ENCODE data around the gene SRPRA.

SRPRA gene

DNA sequence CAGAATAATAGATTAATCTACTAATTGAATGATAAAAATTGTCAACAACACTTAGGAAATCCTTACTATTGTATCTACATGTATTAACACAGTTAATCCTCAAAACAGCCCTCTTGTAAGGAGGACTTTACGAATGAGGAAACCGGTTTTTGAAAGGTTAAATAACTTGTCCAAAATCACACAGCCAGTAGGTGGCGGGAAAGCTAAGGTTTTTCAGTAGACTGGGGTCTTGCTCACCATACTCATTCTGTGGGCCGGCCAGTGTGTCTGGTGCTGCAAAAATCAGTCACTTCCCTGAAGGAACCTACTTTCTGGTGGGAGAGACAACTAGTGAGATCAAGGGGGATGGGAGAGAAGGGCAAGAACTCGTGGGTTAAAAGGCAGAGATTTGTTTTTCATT is 39.0 kb upstream of the SRPRA start:
- H3K36me3 ChIP-seq (ENCODE audit: insufficient read depth, low read length), result peaks cover 5% of the 10 kb centered on the region
- no peak overlapping the region for H3K9ac ChIP-seq (ENCODE audit: low read depth, low read length)
- no peak overlapping the region for H3K4me3 ChIP-seq (ENCODE audit: low read length)
- no peak overlapping the region for H3K4me2 ChIP-seq (ENCODE audit: low read length)
- no peaks in the 10 kb centered on the region for H3K9me3 ChIP-seq (replicated peaks; ENCODE audit: low read length)
- H3K4me1 ChIP-seq (ENCODE audit: control insufficient read depth, insufficient read depth, low read length), result peaks cover 18% of the 10 kb centered on the region
- H3K27me3 ChIP-seq (ENCODE audit: control insufficient read depth, insufficient read depth, low read length), result no peaks in the 10 kb centered on the region

- no peak overlapping the region for H3K9ac ChIP-seq (ENCODE audit: low read depth, low read length)
- H3K4me1 ChIP-seq (ENCODE audit: control insufficient read depth, insufficient read depth, low read length), result peaks cover 15% of the 10 kb centered on the region
- H3K36me3 ChIP-seq (ENCODE audit: insufficient read depth, low read length), result peaks cover 5% of the 10 kb centered on the region
- H3K4me2 ChIP-seq (ENCODE audit: low read length), result no peak overlapping the region
- no peak overlapping the region for H3K4me3 ChIP-seq (ENCODE audit: low read length)
- H3K9me3 ChIP-seq (replicated peaks; ENCODE audit: low read length), result no peaks in the 10 kb centered on the region
- no peaks in the 10 kb centered on the region for H3K27me3 ChIP-seq (ENCODE audit: control insufficient read depth, insufficient read depth, low read length)
Observed at GRCh38 chr11:126305699-126306098, 37.0 kb upstream of the SRPRA start.

- Histone ChIP-seq H3K9ac (ENCODE audit: low read depth, low read length) (peak overlapping the region; percentile 97), H3K36me3 (ENCODE audit: insufficient read depth, low read length) (no peaks in the 10 kb centered on the region), H3K4me1 (ENCODE audit: control insufficient read depth, insufficient read depth, low read length) (peaks cover 14% of the 10 kb centered on the region), H3K9me3 (replicated peaks; ENCODE audit: low read length) (no peaks in the 10 kb centered on the region), H3K27me3 (ENCODE audit: control insufficient read depth, insufficient read depth, low read length) (no peaks in the 10 kb centered on the region), H3K4me2 (ENCODE audit: low read length) (peak overlapping the region; percentile 90), H3K4me3 (ENCODE audit: low read length) (peak overlapping the region; percentile 91)
Observed at GRCh38 chr11:126304457-126305075, 35.9 kb upstream of the SRPRA start.

DNA sequence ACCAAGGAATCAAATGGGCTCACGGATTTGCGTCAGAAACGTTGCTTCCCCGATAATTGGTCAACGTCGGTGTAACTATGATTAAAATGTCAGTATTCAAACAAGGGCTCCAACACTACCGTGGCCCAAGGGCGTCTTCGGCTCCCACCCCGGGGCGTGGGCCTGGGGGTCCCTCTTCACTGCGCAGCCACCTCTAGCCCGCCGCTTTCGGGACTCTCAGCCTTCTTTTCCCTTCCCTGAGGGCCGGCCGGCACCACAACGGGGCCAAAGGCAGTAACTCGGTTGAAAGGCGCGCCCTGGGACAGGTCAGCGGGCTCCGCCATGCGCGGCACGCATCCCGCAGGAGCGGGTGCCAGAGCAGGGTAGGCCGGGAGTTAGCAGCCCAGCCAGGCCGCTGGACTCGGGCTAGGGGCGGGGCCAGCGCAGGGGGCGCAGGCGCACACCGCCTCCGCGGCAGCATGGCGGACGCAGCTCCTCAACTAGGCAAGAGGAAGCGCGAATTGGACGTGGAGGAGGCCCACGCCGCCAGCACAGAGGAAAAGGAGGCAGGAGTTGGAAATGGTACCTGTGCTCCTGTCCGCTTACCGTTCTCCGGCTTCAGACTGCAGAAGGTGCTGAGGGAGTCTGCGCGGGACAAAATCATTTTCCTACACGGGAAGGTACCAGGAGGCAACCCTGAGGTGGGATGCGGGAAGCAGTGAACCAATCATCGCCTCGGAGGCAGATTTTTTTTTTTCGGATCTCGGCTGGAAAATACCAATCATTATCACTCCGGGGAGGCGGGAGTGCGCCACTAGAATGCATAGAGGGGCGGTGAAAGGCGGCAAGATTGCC is 35.1 kb upstream of the SRPRA start, which contains the start of gene DCPS:
DCPS (plus strand) TSS at position 438 of the 834 bp plus-strand sequence; CDS start at position 459, 21 bp downstream.
- H3K36me3 ChIP-seq (ENCODE audit: insufficient read depth, low read length), result no peaks in the 10 kb centered on the region
- peak within 1 kb of the TSS; percentile 91 for H3K4me3 ChIP-seq (ENCODE audit: low read length)
- H3K4me1 ChIP-seq (ENCODE audit: control insufficient read depth, insufficient read depth, low read length), result peaks cover 14% of the 10 kb centered on the region
- H3K4me2 ChIP-seq (ENCODE audit: low read length), result peak within 1 kb of the TSS; percentile 90
- H3K9me3 ChIP-seq (replicated peaks; ENCODE audit: low read length), result no peaks in the 10 kb centered on the region
- peak within 1 kb of the TSS; percentile 97 for H3K9ac ChIP-seq (ENCODE audit: low read depth, low read length)
- H3K27me3 ChIP-seq (ENCODE audit: control insufficient read depth, insufficient read depth, low read length), result no peaks in the 10 kb centered on the region

- Histone ChIP-seq H3K36me3 (ENCODE audit: insufficient read depth, low read length) (peaks cover 22% of the 10 kb centered on the region), H3K4me3 (ENCODE audit: low read length) (no peak overlapping the region), H3K4me1 (ENCODE audit: control insufficient read depth, insufficient read depth, low read length) (no peaks in the 10 kb centered on the region), H3K27me3 (ENCODE audit: control insufficient read depth, insufficient read depth, low read length) (no peaks in the 10 kb centered on the region), H3K9me3 (replicated peaks; ENCODE audit: low read length) (no peaks in the 10 kb centered on the region), H3K9ac (ENCODE audit: low read depth, low read length) (no peak overlapping the region), H3K4me2 (ENCODE audit: low read length) (no peak overlapping the region)
Observed at GRCh38 chr11:126297004-126297403, 28.3 kb upstream of the SRPRA start.

GRCh38 chr11:126293726-126294125 is 25.0 kb upstream of the SRPRA start:
- no peaks in the 10 kb centered on the region for H3K9me3 ChIP-seq (replicated peaks; ENCODE audit: low read length)
- peaks cover 39% of the 10 kb centered on the region for H3K36me3 ChIP-seq (ENCODE audit: insufficient read depth, low read length)
- H3K9ac ChIP-seq (ENCODE audit: low read depth, low read length), result no peak overlapping the region

DNA sequence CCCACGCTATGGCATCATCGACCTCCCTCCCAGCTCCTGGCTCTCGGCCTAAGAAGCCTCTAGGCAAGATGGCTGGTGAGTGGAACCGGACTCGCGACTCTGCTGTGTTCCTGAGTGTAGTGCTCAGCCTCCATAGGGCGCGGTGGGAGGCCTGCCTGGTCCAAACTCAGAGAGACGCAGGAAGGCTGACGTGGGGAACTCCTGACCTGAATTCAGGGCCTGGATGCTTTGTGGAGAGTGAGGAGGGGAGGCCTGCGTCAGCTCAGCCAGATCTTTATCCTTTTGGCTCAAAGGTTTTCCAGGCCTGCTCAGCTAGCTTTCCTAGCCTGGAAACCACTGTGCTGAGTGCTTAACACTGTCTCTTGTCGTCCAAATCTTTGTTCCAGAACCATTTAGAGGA is 22.2 kb upstream of the SRPRA start:
- no peak overlapping the region for H3K9ac ChIP-seq (ENCODE audit: low read depth, low read length)
- no peak overlapping the region for H3K4me2 ChIP-seq (ENCODE audit: low read length)
- no peaks in the 10 kb centered on the region for H3K4me1 ChIP-seq (ENCODE audit: control insufficient read depth, insufficient read depth, low read length)
- H3K4me3 ChIP-seq (ENCODE audit: low read length), result no peak overlapping the region
- no peaks in the 10 kb centered on the region for H3K27me3 ChIP-seq (ENCODE audit: control insufficient read depth, insufficient read depth, low read length)
- peaks cover 43% of the 10 kb centered on the region for H3K36me3 ChIP-seq (ENCODE audit: insufficient read depth, low read length)
- H3K9me3 ChIP-seq (replicated peaks; ENCODE audit: low read length), result no peaks in the 10 kb centered on the region

More at GRCh38 chr11:126293726-126294125, 25.0 kb upstream of the SRPRA start:
- Histone ChIP-seq H3K4me3 (ENCODE audit: low read length) (no peak overlapping the region), H3K4me1 (ENCODE audit: control insufficient read depth, insufficient read depth, low read length) (no peaks in the 10 kb centered on the region), H3K27me3 (ENCODE audit: control insufficient read depth, insufficient read depth, low read length) (no peaks in the 10 kb centered on the region), H3K4me2 (ENCODE audit: low read length) (no peak overlapping the region)

DNA sequence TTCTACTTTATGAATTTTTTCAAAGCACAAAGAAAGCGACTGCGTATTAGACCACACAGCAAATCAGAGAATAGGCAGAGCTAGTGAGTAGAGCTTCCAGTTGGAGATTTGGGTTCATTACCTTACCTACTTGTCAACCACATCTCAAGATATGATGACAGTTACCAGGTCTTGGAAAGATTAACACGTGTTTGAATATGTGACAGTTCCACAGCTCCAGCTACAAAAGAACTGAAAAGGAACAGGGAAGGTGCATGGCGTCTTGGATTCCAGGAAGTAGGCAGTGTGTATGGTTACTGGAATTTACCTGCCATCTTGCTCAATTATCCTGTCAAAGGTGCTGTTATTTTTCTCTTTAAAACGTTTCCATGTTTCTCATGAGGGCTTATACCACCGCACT is 19.5 kb upstream of the SRPRA start:
- Histone ChIP-seq H3K4me3 (ENCODE audit: low read length) (no peak overlapping the region), H3K9ac (ENCODE audit: low read depth, low read length) (no peak overlapping the region), H3K9me3 (replicated peaks; ENCODE audit: low read length) (no peaks in the 10 kb centered on the region), H3K36me3 (ENCODE audit: insufficient read depth, low read length) (peaks cover 31% of the 10 kb centered on the region), H3K4me2 (ENCODE audit: low read length) (no peak overlapping the region), H3K27me3 (ENCODE audit: control insufficient read depth, insufficient read depth, low read length) (no peaks in the 10 kb centered on the region), H3K4me1 (ENCODE audit: control insufficient read depth, insufficient read depth, low read length) (peaks cover 8% of the 10 kb centered on the region)

GRCh38 chr11:126284829-126285228 is 16.1 kb upstream of the SRPRA start:
- Histone ChIP-seq H3K27me3 (ENCODE audit: control insufficient read depth, insufficient read depth, low read length) (no peaks in the 10 kb centered on the region), H3K9ac (ENCODE audit: low read depth, low read length) (no peak overlapping the region), H3K4me1 (ENCODE audit: control insufficient read depth, insufficient read depth, low read length) (peaks cover 17% of the 10 kb centered on the region), H3K4me3 (ENCODE audit: low read length) (no peak overlapping the region), H3K9me3 (replicated peaks; ENCODE audit: low read length) (no peaks in the 10 kb centered on the region), H3K36me3 (ENCODE audit: insufficient read depth, low read length) (peaks cover 4% of the 10 kb centered on the region), H3K4me2 (ENCODE audit: low read length) (no peak overlapping the region)

- Histone ChIP-seq H3K36me3 (ENCODE audit: insufficient read depth, low read length) (peaks cover 4% of the 10 kb centered on the region), H3K4me1 (ENCODE audit: control insufficient read depth, insufficient read depth, low read length) (peaks cover 17% of the 10 kb centered on the region), H3K9ac (ENCODE audit: low read depth, low read length) (peak within 1 kb of the TSS; percentile 83), H3K4me2 (ENCODE audit: low read length) (peak within 1 kb of the TSS; percentile 81), H3K4me3 (ENCODE audit: low read length) (peak within 1 kb of the TSS; percentile 79), H3K27me3 (ENCODE audit: control insufficient read depth, insufficient read depth, low read length) (no peaks in the 10 kb centered on the region), H3K9me3 (replicated peaks; ENCODE audit: low read length) (no peaks in the 10 kb centered on the region)
Observed at GRCh38 chr11:126282736-126283591, 14.3 kb upstream of the SRPRA start, which contains the start of gene TIRAP. Gene TIRAP (plus strand): TSS chr11:126283093. CDS start chr11:126290895, 7,802 bp downstream.

DNA sequence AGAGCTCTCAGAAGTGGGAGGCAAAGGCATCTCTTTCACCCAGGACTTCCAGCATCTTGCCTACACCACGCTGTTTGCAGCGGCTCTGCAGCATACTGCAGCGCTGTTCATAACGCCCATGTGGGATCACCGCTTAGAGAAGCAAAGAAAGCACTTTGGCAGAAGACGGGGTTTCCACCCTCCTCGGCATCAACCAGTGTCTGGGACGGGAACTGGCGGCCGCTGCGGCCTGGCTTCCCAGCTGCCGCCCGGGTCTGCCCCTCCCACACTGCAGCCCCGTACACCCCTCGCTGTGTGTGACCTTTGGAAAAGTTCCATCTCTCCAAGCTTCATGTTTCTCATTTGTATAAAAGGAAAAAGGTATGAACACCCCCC is 13.7 kb upstream of the SRPRA start:
- Histone ChIP-seq H3K36me3 (ENCODE audit: insufficient read depth, low read length) (peaks cover 6% of the 10 kb centered on the region), H3K27me3 (ENCODE audit: control insufficient read depth, insufficient read depth, low read length) (no peaks in the 10 kb centered on the region), H3K4me1 (ENCODE audit: control insufficient read depth, insufficient read depth, low read length) (peaks cover 17% of the 10 kb centered on the region), H3K9ac (ENCODE audit: low read depth, low read length) (peak overlapping the region; percentile 83), H3K9me3 (replicated peaks; ENCODE audit: low read length) (no peaks in the 10 kb centered on the region), H3K4me2 (ENCODE audit: low read length) (peak overlapping the region; percentile 81), H3K4me3 (ENCODE audit: low read length) (peak overlapping the region; percentile 79)

All from skeletal muscle satellite cell (primary cell).